Measurements from ENCODE around the gene GRIPAP1. TPM values are rescaled to one million over a fixed set of nuclear protein-coding genes. Genes with fewer than 3 reads are reported as not detected.

GRIPAP1 gene
- polyA plus RNA-seq, 1 experiment: 23.5 TPM

DNA sequence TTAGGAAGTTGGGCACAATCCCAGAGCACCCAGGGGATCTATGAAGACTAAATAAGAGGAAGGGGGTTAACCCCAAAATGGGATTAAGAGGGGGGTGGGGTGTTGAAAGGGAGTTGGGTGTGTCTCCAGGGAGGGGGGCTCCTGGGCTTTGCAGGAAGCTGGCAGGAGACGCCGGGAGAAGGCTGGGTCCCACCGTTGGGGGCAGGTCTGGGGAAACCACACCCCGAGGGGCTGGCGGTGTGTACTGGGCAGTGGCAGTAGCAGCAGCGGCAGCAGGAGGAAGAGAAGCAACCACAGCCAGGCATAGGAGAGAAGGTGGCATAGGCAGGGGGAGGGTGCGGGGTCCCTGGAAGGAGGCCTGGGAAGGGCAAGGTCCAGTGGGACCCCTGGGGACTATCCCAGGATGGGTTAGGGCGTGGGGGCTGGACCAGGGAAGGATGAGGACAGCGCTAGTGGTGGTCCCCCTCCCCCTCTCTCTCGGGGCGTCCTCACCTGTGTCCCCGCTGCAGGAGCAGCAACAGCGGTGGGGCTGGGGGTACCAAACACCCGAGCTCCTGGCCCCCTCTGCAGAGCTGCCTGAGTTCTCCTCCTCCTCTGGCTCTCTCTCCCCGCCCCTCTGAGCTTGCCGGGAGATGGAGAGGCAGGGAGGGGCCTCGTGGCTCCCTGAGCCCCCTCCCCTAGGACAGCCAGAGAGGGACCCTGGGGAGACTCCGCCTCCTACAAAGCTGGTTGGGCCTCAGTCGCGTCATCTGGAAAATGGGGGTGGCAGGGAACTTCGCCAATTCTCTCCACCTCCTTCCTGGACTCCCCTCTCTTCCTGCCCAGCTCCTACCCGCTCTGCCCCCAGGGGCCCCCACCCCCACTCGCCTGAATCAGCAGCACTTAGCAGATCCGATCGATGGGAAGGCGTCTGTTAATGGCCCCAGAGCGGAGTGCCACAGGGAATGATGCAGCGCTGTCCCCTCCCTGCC, 30.5 kb downstream of the GRIPAP1 start, which contains the start of gene KCND1:
Gene KCND1, minus strand, starts transcription at position 596 of the 971 bp plus-strand sequence. CDS start 1,573 bp downstream, outside the sequence.
- TF ChIP-seq, protein P1, sequence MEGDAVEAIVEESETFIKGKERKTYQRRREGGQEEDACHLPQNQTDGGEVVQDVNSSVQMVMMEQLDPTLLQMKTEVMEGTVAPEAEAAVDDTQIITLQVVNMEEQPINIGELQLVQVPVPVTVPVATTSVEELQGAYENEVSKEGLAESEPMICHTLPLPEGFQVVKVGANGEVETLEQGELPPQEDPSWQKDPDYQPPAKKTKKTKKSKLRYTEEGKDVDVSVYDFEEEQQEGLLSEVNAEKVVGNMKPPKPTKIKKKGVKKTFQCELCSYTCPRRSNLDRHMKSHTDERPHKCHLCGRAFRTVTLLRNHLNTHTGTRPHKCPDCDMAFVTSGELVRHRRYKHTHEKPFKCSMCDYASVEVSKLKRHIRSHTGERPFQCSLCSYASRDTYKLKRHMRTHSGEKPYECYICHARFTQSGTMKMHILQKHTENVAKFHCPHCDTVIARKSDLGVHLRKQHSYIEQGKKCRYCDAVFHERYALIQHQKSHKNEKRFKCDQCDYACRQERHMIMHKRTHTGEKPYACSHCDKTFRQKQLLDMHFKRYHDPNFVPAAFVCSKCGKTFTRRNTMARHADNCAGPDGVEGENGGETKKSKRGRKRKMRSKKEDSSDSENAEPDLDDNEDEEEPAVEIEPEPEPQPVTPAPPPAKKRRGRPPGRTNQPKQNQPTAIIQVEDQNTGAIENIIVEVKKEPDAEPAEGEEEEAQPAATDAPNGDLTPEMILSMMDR (IDR thresholded peaks at IDR 0.05; ENCODE audit: insufficient read depth, low read depth, low read length): no peak
- no peaks in the 10 kb centered on the region for H3K27me3 ChIP-seq (ENCODE audit: control insufficient read depth, insufficient read depth, low read length)
- DNase-seq (ENCODE audit: low read depth): no peak
- ChIA-PET POLR2A (interaction anchor here (0.5 kb wide), 1 partner anchor 72 kb away, joined by 4 read pairs; the partner anchor contains the start of gene TFE3), CTCF (interaction anchor here (0.6 to 2.2 kb wide), 12 partner anchors 9 to 135 kb away, joined by 3 to 9 read pairs (median 4); partner anchors contain the start of genes OTUD5 and TFE3)
- peaks cover 12% of the 10 kb centered on the region for H3K36me3 ChIP-seq (ENCODE audit: control insufficient read depth, insufficient read depth, low read length)
- H3K4me3 ChIP-seq (ENCODE audit: low read depth, low read length): peak within 1 kb of the TSS; percentile 38

DNA sequence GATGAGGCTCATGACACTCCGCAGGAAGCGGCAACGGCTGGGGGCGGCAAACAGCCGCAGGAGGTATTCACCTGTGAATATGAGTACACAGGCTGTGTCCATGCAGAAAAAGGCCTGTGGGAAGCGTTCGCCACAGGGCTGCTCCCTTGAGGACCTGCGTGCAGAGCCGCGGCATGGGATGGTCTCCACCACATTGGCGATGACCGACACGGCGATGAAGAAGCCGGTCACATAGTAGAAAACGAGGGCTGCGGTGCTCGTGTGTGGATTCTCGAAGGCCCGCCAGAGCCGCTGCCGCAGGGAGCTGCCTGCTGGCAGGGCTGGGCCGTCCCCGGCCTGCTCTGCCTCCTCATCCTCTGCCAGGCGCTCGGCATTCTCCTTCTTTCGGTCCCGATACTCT, 32.6 kb downstream of the GRIPAP1 start:
- TF ChIP-seq, protein P1 (IDR thresholded peaks at IDR 0.05; ENCODE audit: insufficient read depth, low read depth, low read length): no peak
- DNase-seq (ENCODE audit: low read depth): no peak
- ChIA-PET CTCF (no interaction called here), POLR2A (no interaction called here)
- Histone ChIP-seq H3K27me3 (ENCODE audit: control insufficient read depth, insufficient read depth, low read length) (no peaks in the 10 kb centered on the region), H3K4me3 (ENCODE audit: low read depth, low read length) (no peak overlapping the region), H3K36me3 (ENCODE audit: control insufficient read depth, insufficient read depth, low read length) (peaks cover 3% of the 10 kb centered on the region; the same call in 1 of the 2 replicates)

- Histone ChIP-seq H3K4me3 (ENCODE audit: low read depth, low read length) (no peak overlapping the region), H3K27me3 (ENCODE audit: control insufficient read depth, insufficient read depth, low read length) (no peaks in the 10 kb centered on the region), H3K36me3 (ENCODE audit: control insufficient read depth, insufficient read depth, low read length) (no peaks in the 10 kb centered on the region)
- POLR2A ChIA-PET: no interaction called here
- CTCF ChIA-PET: no interaction called here
- TF ChIP-seq, protein P1 (IDR thresholded peaks at IDR 0.05; ENCODE audit: insufficient read depth, low read depth, low read length): no peak
- no peak for DNase-seq (ENCODE audit: low read depth)
Observed at GRCh38 chrX:48968377-48968776, 33.7 kb downstream of the GRIPAP1 start.

- TF ChIP-seq, protein P1 (IDR thresholded peaks at IDR 0.05; ENCODE audit: insufficient read depth, low read depth, low read length): no peak
- no peaks in the 10 kb centered on the region for H3K27me3 ChIP-seq (ENCODE audit: control insufficient read depth, insufficient read depth, low read length)
- H3K36me3 ChIP-seq (ENCODE audit: control insufficient read depth, insufficient read depth, low read length): no peaks in the 10 kb centered on the region
- no peak overlapping the region for H3K4me3 ChIP-seq (ENCODE audit: low read depth, low read length)
- CTCF ChIA-PET: no interaction called here
- DNase-seq (ENCODE audit: low read depth): no peak
- POLR2A ChIA-PET: no interaction called here
Observed at GRCh38 chrX:48966796-48967579, 35.1 kb downstream of the GRIPAP1 start.

DNA sequence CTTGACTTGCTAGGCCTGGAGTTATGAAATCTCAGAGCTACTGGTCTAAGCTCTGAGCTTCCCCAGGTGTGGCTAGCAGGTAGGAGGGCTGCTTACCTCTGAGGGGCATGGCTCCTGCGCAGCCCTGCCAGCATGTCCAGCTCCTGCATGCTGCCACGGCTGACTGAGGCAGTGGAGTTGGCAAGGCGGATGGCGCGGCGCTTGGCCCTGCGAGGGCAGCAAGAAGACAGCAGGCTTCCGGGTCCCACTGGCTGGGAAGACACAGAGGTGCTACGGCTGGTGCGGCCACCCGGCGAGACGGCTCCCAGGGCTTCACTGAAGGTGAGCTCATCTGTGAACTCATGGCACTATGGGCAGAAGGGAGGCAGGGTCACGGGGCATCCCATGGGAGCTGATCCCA, 36.1 kb downstream of the GRIPAP1 start:
- Histone ChIP-seq H3K27me3 (ENCODE audit: control insufficient read depth, insufficient read depth, low read length) (no peaks in the 10 kb centered on the region), H3K36me3 (ENCODE audit: control insufficient read depth, insufficient read depth, low read length) (no peaks in the 10 kb centered on the region), H3K4me3 (ENCODE audit: low read depth, low read length) (no peak overlapping the region)
- ChIA-PET CTCF (no interaction called here), POLR2A (no interaction called here)
- no peak for DNase-seq (ENCODE audit: low read depth)
- TF ChIP-seq, protein P1 (IDR thresholded peaks at IDR 0.05; ENCODE audit: insufficient read depth, low read depth, low read length): no peak

Measured in BJ (cell line).